Calu3 (cell line): Measurements from ENCODE around the gene IMMP1L. TPM values are rescaled to one million over a fixed set of nuclear protein-coding genes. Genes with fewer than 3 reads are reported as not detected.
A peak's percentile ranks its signal among the peaks of the same experiment; 100 is the strongest.

Source experiments
- BruUV-seq: library from RNA; stranded (reverse); fragments of 400-500 nt; replicated peaks from 2 replicates; lab custom pipeline; 2021; lab: Mats Ljungman, UMichigan
- CTCF ChIA-PET: fragments of 300-600 bp; sonication (Branson Sonifier 250); formaldehyde crosslinking; loops from one replicate; lab custom pipeline; 2022; ENCODE audit warnings: antibody characterized with exemption; lab: Charles Lee
- DNase-seq: peaks from one replicate; pipeline ENCODE4 v3.0.0; 2022
- H3K27ac Mint-ChIP-seq: one replicate; pipeline ENCODE4 v1.8.0; 2022; ENCODE audit warnings: mixed read lengths; ENCODE audit not compliant: unreplicated experiment
- H3K27me3 Mint-ChIP-seq: one replicate; pipeline ENCODE4 v1.8.0; 2022; ENCODE audit warnings: mixed read lengths; ENCODE audit not compliant: unreplicated experiment
- H3K36me3 Mint-ChIP-seq: one replicate; pipeline ENCODE4 v1.8.0; 2022; ENCODE audit warnings: mild to moderate bottlenecking, moderate library complexity, mixed read lengths; ENCODE audit not compliant: insufficient read depth, unreplicated experiment
- H3K4me1 Mint-ChIP-seq: one replicate; pipeline ENCODE4 v1.8.0; 2022; ENCODE audit warnings: mild to moderate bottlenecking, low read depth, mixed read lengths; ENCODE audit not compliant: unreplicated experiment
- H3K4me3 Mint-ChIP-seq: one replicate; pipeline ENCODE4 v1.8.0; 2022; ENCODE audit warnings: mild to moderate bottlenecking, low read depth, moderate library complexity, mixed read lengths; ENCODE audit not compliant: unreplicated experiment
- H3K9me3 Mint-ChIP-seq: one replicate; pipeline ENCODE4 v1.8.0; 2022; ENCODE audit warnings: low read depth, mixed read lengths; ENCODE audit not compliant: unreplicated experiment
- CTCF ChIP-seq: fragments of 200-600 bp; IDR thresholded peaks from one replicate; pipeline ENCODE4 v1.8.0; 2022; ENCODE audit warnings: antibody characterized with exemption; ENCODE audit not compliant: unreplicated experiment
- intact Hi-C: fragments of 100-400 bp; cut with micrococcal nuclease; formaldehyde crosslinking; loops from one replicate; pipeline ENCODE4 v1.10.0; 2022; ENCODE audit not compliant: unreplicated experiment
- total RNA-seq: library from RNA; stranded (reverse); gene quantifications from 2 replicates; pipeline ENCODE4 v1.2.3, GENCODE V29; 2022

The IMMP1L gene
- total RNA-seq, 1 experiment from 2014 or later = 22.9 TPM

- peak; percentile 22 for TF ChIP-seq CTCF
- Mint-ChIP-seq H3K27ac (no peak overlapping the region), H3K4me1 (no peaks in the 10 kb centered on the region), H3K4me3 (no peak overlapping the region), H3K9me3 (no peaks in the 10 kb centered on the region), H3K27me3 (no peaks in the 10 kb centered on the region), H3K36me3 (no peaks in the 10 kb centered on the region)
- no TSS peak for BruUV-seq
- intact Hi-C loops = loop anchor here (1.0 to 2.0 kb wide), 2 partner anchors 474 to 779 kb away; no protein-coding TSS in a partner anchor
- CTCF ChIA-PET = interaction anchor here (0.7 to 1.0 kb wide), 2 partner anchors 454 to 560 kb away, joined by 3 to 5 read pairs; no protein-coding TSS in a partner anchor
- no peak for DNase-seq
Observed at GRCh38 chr11:31397239-31397834, 112.1 kb downstream of the IMMP1L start.

DNA sequence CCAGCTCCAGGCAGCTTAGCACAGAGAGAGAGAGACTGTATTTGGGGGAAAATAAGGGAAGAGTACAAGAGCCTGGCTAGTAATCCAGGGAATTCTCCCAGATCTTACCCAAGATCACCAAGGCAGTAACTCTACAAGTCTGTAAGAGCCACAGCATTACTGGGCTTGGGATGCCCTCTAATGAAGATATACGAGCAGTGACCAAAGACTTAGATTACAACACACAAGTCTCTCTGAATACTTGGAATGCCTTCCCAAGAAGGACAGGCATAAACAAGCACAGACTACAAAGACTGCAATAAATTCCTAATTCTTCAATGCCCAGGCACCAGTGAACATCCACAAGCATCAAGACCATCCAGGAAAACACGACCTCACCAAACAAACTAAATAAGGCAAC, 122.0 kb downstream of the IMMP1L start:
- H3K27ac Mint-ChIP-seq = no peak overlapping the region
- no TSS peak for BruUV-seq
- peaks cover 6% of the 10 kb centered on the region for H3K9me3 Mint-ChIP-seq
- TF ChIP-seq CTCF = no peak
- no peak for DNase-seq
- H3K36me3 Mint-ChIP-seq = no peaks in the 10 kb centered on the region
- no peak overlapping the region for H3K4me3 Mint-ChIP-seq
- intact Hi-C loops = no loop called here
- H3K27me3 Mint-ChIP-seq = no peaks in the 10 kb centered on the region
- no peaks in the 10 kb centered on the region for H3K4me1 Mint-ChIP-seq
- CTCF ChIA-PET = no interaction called here

DNA sequence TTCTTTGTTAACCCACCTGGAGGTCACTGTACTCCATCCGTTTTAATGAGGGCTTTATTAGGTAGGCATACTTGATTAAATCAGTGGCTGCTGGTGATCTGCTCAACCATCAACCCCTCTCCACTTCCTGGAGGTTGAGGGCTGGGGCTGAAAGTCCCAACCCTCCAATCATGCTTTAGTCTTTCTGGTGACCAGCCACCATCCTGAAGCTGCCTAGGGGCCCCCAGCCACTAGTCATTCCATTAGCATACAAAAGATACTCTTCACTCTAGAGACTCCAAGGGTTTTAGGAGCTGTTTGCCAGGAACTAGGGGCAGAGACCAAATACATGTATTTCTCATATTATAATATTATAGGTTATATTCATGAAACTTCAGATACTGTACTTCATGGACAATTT, 126.3 kb downstream of the IMMP1L start:
- H3K4me1 Mint-ChIP-seq = no peaks in the 10 kb centered on the region
- no peaks in the 10 kb centered on the region for H3K36me3 Mint-ChIP-seq
- no peak overlapping the region for H3K27ac Mint-ChIP-seq
- H3K9me3 Mint-ChIP-seq = peaks cover 6% of the 10 kb centered on the region
- TF ChIP-seq CTCF = no peak
- no TSS peak for BruUV-seq
- no peak for DNase-seq
- intact Hi-C loops = no loop called here
- CTCF ChIA-PET = no interaction called here
- no peak overlapping the region for H3K4me3 Mint-ChIP-seq
- H3K27me3 Mint-ChIP-seq = no peaks in the 10 kb centered on the region

Other genes with a start within 250 kb of the IMMP1L start
- gene DCDC1, start 139.9 kb downstream of the IMMP1L start, total RNA-seq = 0.68 TPM in 1 of 2 replicates, not detected in the other
- gene DNAJC24, start 139.8 kb downstream of the IMMP1L start, total RNA-seq = 14.9 and 17.9 TPM in 2 replicates
- 18.0 and 20.3 TPM in 2 replicates for gene ELP4, start 145 bp upstream of the IMMP1L start, total RNA-seq